M059J (cell line): ENCODE measurements around the gene HES1. TPM values are rescaled to one million over a fixed set of nuclear protein-coding genes. Genes with fewer than 3 reads are reported as not detected.
"Not testable (repeated sequence)": the region's sequence is repeated elsewhere in the genome, so short reads cannot be mapped to it uniquely, and the experiment has no call there.

ENCODE experiments used
- DNase-seq: peaks from one replicate; pipeline ENCODE4 v3.0.0-alpha.2; 2012; ENCODE audit warnings: low read depth
- total RNA-seq: library from RNA; depleted of rRNA; stranded (reverse); fragments of >200 nt; shearing (Covaris generic); gene quantifications from 2 replicates; pipeline ENCODE4 v1.2.3, GENCODE V29; 2014; rRNA removed

The HES1 gene
- total RNA-seq, result 24.7 and 31.4 TPM in 2 replicates

GRCh38 chr3:194135806-194136518 lies at the start of gene HES1:
HES1 (plus strand) TSS chr3:194136148; CDS start chr3:194136381, 233 bp downstream.
- peak; percentile 98 for DNase-seq

- DNase-seq, result no peak
Measured at GRCh38 chr3:194086388-194087075, 49.4 kb upstream of the HES1 start.

- no peak for DNase-seq
Measured at GRCh38 chr3:194087280-194087679, 48.7 kb upstream of the HES1 start.

GRCh38 chr3:194087995-194088855 lies 47.7 kb upstream of the HES1 start:
- DNase-seq, result peak; percentile 46

- peak; percentile 100 for DNase-seq
Measured at GRCh38 chr3:194089357-194090177, 46.4 kb upstream of the HES1 start.

- not testable (repeated sequence) for DNase-seq
Measured at GRCh38 chr3:194090178-194090555, 45.8 kb upstream of the HES1 start.

GRCh38 chr3:194090716-194091115 lies 45.2 kb upstream of the HES1 start:
- no peak for DNase-seq

- peak; percentile 100 for DNase-seq
Measured at GRCh38 chr3:194091141-194091540, 44.8 kb upstream of the HES1 start.

- DNase-seq, result not testable (repeated sequence)
Measured at GRCh38 chr3:194091897-194092296, 44.1 kb upstream of the HES1 start.

GRCh38 chr3:194092881-194093301 lies 43.1 kb upstream of the HES1 start:
- no peak for DNase-seq

GRCh38 chr3:194093842-194094241 lies 42.1 kb upstream of the HES1 start:
- no peak for DNase-seq

- DNase-seq, result peak; percentile 34
Measured at GRCh38 chr3:194095464-194095863, 40.5 kb upstream of the HES1 start.

- DNase-seq, result no peak
Measured at GRCh38 chr3:194095902-194096301, 40.0 kb upstream of the HES1 start.

- no peak for DNase-seq
Measured at GRCh38 chr3:194097141-194097882, 38.6 kb upstream of the HES1 start.

- DNase-seq, result no peak
Measured at GRCh38 chr3:194098081-194098842, 37.7 kb upstream of the HES1 start.

GRCh38 chr3:194098843-194099183 lies 37.1 kb upstream of the HES1 start:
- no peak for DNase-seq

- DNase-seq, result no peak
Measured at GRCh38 chr3:194099215-194099614, 36.7 kb upstream of the HES1 start.

GRCh38 chr3:194100856-194101390 lies 35.0 kb upstream of the HES1 start:
- no peak for DNase-seq

GRCh38 chr3:194101592-194102432 lies 34.1 kb upstream of the HES1 start:
- DNase-seq, result no peak
